Prostate gland (tissue), 2 donors: ENCODE results near the gene ARHGEF19. TPM values are rescaled to one million over a fixed set of nuclear protein-coding genes. Genes with fewer than 3 reads are reported as not detected.

Experiments used
- DNase-seq: peaks from one replicate; pipeline ENCODE4 v3.0.0-alpha.2; 2019; ENCODE audit warnings: low spot score
- H3K27ac ChIP-seq, 2 donors: fragments of 200-600 bp; sonication (generic); 2 replicates each; pipeline ENCODE4 v1.5.1; 2017 to 2019
- H3K27me3 ChIP-seq: fragments of 200-600 bp; sonication (generic); replicated peaks from 2 replicates; pipeline ENCODE4 v1.5.1; 2019; ENCODE audit not compliant: insufficient read depth
- H3K36me3 ChIP-seq, 2 donors: fragments of 200-600 bp; sonication (generic); 1 replicate in 1 of 2; 2 replicates in 1 of 2; pipeline versions ENCODE4 v1.5.1 to v1.8.1; 2017 to 2019
- H3K4me1 ChIP-seq: fragments of 200-600 bp; sonication (generic); replicated peaks from 2 replicates; pipeline ENCODE4 v1.5.1; 2019
- H3K4me3 ChIP-seq, 2 donors: fragments of 200-600 bp; sonication (generic); 2 replicates each; pipeline ENCODE4 v1.5.1; 2017 to 2019
- H3K9me3 ChIP-seq: fragments of 200-600 bp; sonication (generic); 2 replicates; pipeline ENCODE4 v1.5.1; 2017
- POLR2A ChIP-seq: fragments of 450-650 bp; IDR thresholded peaks from one replicate; pipeline ENCODE4 v1.6.1; 2016; ENCODE audit warnings: antibody characterized with exemption, mild to moderate bottlenecking
- POLR2AphosphoS5 ChIP-seq: sonication (generic); formaldehyde crosslinking; IDR thresholded peaks from one replicate; pipeline ENCODE4 v1.6.1; 2017; ENCODE audit warnings: antibody characterized with exemption
- WGBS: methylation state at CpG from one replicate; pipeline ENCODE4 v1.1.5; 2018; 5-methylcytosine and 5-hydroxymethylcytosine counted together
- intact Hi-C: fragments of 100-400 bp; cut with DNase I; formaldehyde crosslinking; loops from one replicate; pipeline ENCODE4 v1.14.2; 2022
- total RNA-seq, 2 donors: library from RNA; depleted of rRNA; stranded (reverse); fragments of >200 nt; gene quantifications; one replicate each; pipeline ENCODE4 v1.1.0, GENCODE V29; 2016
- TF ChIP-seq, protein P1 (sequence below), 4 experiments: fragments of 200-600 bp in 2 of 4; fragments of 450-650 bp in 2 of 4; sonication (generic) in 2 of 4; IDR thresholded peaks; 1 replicate in 3 of 4; 2 replicates in 1 of 4; pipeline ENCODE4 v1.5.1; 2016 to 2019; ENCODE audit warnings: antibody characterized with exemption in 4 of 4, mild to moderate bottlenecking in 2 of 4, moderate library complexity in 2 of 4

The ARHGEF19 gene
- total RNA-seq, 2 donors from 2014 or later, result 13.1 to 18.8 TPM

- Histone ChIP-seq H3K4me1 (peaks cover 16% of the 10 kb centered on the region), H3K36me3 (peaks cover 0 to 5% of the 10 kb centered on the region in 2 donors), H3K9me3 (no peaks in the 10 kb centered on the region), H3K27ac (peak overlapping the region; percentile 83), H3K27me3 (no peaks in the 10 kb centered on the region), H3K4me3 (no peak overlapping the region)
- WGBS, result 74% methylated on average over 15 of the region's 15 CpGs
- TF ChIP-seq POLR2AphosphoS5 (no peak), POLR2A (no peak)
- TF ChIP-seq, protein P1, sequence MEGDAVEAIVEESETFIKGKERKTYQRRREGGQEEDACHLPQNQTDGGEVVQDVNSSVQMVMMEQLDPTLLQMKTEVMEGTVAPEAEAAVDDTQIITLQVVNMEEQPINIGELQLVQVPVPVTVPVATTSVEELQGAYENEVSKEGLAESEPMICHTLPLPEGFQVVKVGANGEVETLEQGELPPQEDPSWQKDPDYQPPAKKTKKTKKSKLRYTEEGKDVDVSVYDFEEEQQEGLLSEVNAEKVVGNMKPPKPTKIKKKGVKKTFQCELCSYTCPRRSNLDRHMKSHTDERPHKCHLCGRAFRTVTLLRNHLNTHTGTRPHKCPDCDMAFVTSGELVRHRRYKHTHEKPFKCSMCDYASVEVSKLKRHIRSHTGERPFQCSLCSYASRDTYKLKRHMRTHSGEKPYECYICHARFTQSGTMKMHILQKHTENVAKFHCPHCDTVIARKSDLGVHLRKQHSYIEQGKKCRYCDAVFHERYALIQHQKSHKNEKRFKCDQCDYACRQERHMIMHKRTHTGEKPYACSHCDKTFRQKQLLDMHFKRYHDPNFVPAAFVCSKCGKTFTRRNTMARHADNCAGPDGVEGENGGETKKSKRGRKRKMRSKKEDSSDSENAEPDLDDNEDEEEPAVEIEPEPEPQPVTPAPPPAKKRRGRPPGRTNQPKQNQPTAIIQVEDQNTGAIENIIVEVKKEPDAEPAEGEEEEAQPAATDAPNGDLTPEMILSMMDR (IDR thresholded peaks at IDR 0.05), result no peak
- intact Hi-C loops, result no loop called here
- DNase-seq, result no peak
Observed at GRCh38 chr1:16250524-16251251, 38.2 kb upstream of the ARHGEF19 start.

DNA sequence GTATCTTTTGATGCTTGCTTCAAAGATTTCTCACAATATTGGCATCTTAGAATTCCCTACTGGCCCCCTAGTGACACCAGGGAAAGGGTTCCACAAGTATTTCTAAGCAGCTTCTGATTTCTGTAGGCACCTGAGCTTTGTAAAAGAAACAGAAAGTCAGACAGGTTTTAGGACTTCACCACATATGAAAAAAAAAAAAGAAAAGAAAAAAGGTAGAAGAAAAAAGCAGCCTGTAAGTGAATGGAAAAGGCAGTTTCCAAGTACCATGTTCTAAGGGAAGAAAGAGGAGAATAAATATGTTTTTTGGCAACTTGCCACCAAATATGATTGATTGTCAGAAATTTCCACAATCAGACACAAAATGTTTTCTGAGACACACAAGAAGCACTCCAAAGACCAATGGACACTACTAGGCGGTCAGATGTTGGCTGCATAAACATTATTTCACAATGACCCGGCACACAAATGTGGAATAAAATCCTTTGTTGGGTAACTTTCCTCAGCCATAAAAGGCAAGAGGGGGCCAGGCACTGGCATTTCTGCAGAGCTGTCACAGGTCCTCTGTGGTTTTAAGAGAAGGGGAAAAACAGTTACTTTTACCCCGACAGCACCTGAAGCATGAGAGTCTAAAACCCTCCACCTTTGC, 37.3 kb upstream of the ARHGEF19 start:
- Histone ChIP-seq H3K9me3 (no peaks in the 10 kb centered on the region), H3K27me3 (no peaks in the 10 kb centered on the region), H3K4me3 (no peak overlapping the region), H3K4me1 (peaks cover 16% of the 10 kb centered on the region), H3K36me3 (peaks cover 0 to 5% of the 10 kb centered on the region in 2 donors), H3K27ac (peak overlapping the region; percentile 83)
- intact Hi-C loops, result loop anchor here (5.0 kb wide), 1 partner anchor 103 kb away; the partner anchor contains the start of gene FBXO42
- peak; percentile 66 for TF ChIP-seq POLR2AphosphoS5
- TF ChIP-seq POLR2A, result no peak
- TF ChIP-seq, protein P1 (IDR thresholded peaks at IDR 0.05), result no peak
- peak; percentile 23 for DNase-seq
- 30% methylated on average over 3 of the region's 3 CpGs for WGBS

DNA sequence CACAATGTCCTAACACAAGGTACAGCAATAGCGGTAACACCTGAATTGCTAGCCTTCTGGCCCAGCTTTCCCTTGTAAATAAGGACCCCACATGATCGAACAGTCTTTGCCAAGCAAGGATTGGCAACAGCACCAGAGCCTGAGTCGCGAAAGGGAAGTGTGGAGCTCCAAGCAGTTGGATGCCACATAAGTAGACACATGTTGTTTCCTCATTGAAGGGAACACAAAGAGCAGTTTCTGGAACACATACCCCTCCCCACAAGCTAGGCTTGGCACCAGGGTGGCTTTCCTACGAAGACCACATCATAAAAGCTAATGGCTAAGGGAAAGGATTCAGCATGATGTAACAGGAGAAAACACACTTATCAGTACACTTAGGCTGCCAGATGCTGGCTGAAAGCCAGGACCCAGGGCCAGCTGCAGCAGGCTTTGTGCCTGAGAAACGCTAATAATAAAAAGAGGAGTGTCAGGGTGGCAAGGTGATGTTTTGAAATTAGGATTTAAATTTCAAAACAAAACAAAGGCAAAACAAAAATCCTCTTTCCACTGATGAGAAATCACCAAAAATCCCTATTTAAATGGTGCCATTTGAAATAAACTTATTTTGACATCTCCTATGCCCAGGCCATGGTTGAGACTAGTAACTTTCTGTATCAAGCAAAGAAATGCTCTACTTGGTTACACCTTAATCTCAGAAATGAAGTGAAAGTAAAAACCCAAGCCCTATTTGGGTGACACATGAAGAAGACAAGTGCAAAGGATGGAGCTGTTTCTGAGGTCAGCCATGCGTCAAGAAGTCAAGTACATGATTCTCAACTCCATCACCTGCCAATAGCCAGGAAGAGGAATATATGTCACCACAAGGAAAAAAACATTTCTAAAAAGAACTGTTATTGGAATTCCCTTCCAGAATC, 36.4 kb upstream of the ARHGEF19 start:
- Histone ChIP-seq H3K27me3 (no peaks in the 10 kb centered on the region), H3K9me3 (no peaks in the 10 kb centered on the region), H3K4me3 (no peak overlapping the region), H3K4me1 (peaks cover 16% of the 10 kb centered on the region), H3K36me3 (peaks cover 0 to 5% of the 10 kb centered on the region in 2 donors), H3K27ac (peak overlapping the region; percentile 83)
- 13% methylated on average over 7 of the region's 7 CpGs for WGBS
- peak; percentile 94 for DNase-seq
- intact Hi-C loops, result loop anchor here (5.0 kb wide), 1 partner anchor 103 kb away; the partner anchor contains the start of gene FBXO42
- TF ChIP-seq, protein P1 (IDR thresholded peaks at IDR 0.05), result no peak
- TF ChIP-seq POLR2A, result peak; percentile 28
- TF ChIP-seq POLR2AphosphoS5, result peak; percentile 98

DNA sequence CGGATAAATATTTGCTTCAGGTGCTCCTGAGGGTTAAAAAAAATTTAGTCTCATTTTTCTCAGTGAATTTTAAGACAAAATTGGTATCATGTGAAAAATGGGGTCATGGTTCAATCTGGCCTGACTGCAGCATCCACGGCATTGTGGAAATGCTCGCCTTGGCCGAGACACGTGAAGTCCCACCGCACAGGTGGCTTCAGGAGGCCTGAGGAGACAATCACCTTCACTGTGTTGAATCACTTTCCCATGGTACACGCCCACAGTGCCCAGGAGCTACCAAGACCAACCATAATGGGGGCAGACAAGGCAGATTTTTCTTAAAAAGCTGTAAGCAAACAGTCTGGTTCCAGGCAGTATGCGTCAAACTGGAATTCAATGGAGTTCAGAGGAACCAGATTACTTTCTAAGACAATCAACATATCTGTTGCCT, 35.6 kb upstream of the ARHGEF19 start:
- Histone ChIP-seq H3K9me3 (no peaks in the 10 kb centered on the region), H3K36me3 (peaks cover 0 to 5% of the 10 kb centered on the region in 2 donors), H3K4me1 (peaks cover 13% of the 10 kb centered on the region), H3K27ac (peak overlapping the region; percentile 83), H3K4me3 (no peak overlapping the region), H3K27me3 (no peaks in the 10 kb centered on the region)
- WGBS, result 47% methylated on average over 8 of the region's 8 CpGs
- intact Hi-C loops, result loop anchor here (5.0 kb wide), 1 partner anchor 104 kb away; the partner anchor contains the start of gene FBXO42
- no peak for DNase-seq
- TF ChIP-seq POLR2A, result no peak
- no peak for TF ChIP-seq POLR2AphosphoS5
- TF ChIP-seq, protein P1 (IDR thresholded peaks at IDR 0.05), result no peak
